SJCRH30 (cell line): ENCODE data around the gene FLCN. TPM values are rescaled to one million over a fixed set of nuclear protein-coding genes. Genes with fewer than 3 reads are reported as not detected.
"Not testable (repeated sequence)": the region's sequence is repeated elsewhere in the genome, so short reads cannot be mapped to it uniquely, and the experiment has no call there.

Experiments
- DNase-seq, 2 experiments: peaks; one replicate each; pipeline ENCODE4 v3.0.0-alpha.2; 2015 to 2020
- H3K27ac ChIP-seq: fragments of 250-450 bp; sonication (Bioruptor Pico); 2 replicates; pipeline ENCODE4 v1.5.1; 2020; ENCODE audit warnings: mild to moderate bottlenecking, moderate library complexity
- H3K27me3 ChIP-seq: fragments of 250-450 bp; sonication (Bioruptor Pico); 2 replicates; pipeline ENCODE4 v1.5.1; 2020; ENCODE audit warnings: mild to moderate bottlenecking, moderate library complexity
- H3K36me3 ChIP-seq: fragments of 250-450 bp; sonication (Bioruptor Pico); 2 replicates; pipeline ENCODE4 v1.5.1; 2020; ENCODE audit warnings: mild to moderate bottlenecking, moderate library complexity
- H3K4me1 ChIP-seq: fragments of 250-450 bp; sonication (Bioruptor Pico); 2 replicates; pipeline ENCODE4 v1.5.1; 2020; ENCODE audit warnings: mild to moderate bottlenecking, moderate library complexity
- H3K4me3 ChIP-seq: fragments of 250-450 bp; sonication (Bioruptor Pico); 2 replicates; pipeline ENCODE4 v1.5.1; 2020; ENCODE audit warnings: mild to moderate bottlenecking, moderate library complexity
- H3K9me3 ChIP-seq: fragments of 250-450 bp; sonication (Bioruptor Pico); replicated peaks from 2 replicates; pipeline ENCODE4 v1.5.1; 2020; ENCODE audit warnings: mild to moderate bottlenecking, moderate library complexity
- total RNA-seq: library from RNA; depleted of rRNA; stranded (reverse); fragments of >200 nt; shearing (Covaris generic); gene quantifications from 2 replicates; pipeline ENCODE4 v1.2.3, GENCODE V29; 2014

Gene FLCN
- total RNA-seq, 1 experiment from 2014 or later = 121 TPM

DNA sequence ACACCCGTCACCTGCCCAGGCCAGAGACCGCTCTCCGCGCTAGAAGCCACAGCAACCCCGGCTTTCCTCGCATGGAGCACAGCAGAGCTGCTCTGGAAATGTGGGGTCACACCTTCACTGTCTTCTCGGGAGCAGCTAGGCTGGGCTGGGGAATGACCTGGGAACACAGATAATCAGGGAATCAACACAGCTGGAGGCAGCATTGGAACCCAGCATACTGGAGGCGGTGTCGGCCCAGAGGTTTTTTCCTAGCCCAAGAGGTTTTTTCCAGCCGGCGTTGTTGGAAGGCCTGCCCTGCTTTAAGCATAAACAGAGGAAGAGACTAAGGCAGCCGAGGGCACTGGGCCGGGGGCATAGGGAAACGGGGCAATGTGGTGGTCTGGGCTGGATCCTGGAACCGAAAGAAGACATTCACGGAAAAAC is 30.0 kb downstream of the FLCN start:
- Histone ChIP-seq H3K4me1 (peaks cover 7% of the 10 kb centered on the region), H3K4me3 (peak overlapping the region; percentile 64), H3K27ac (no peak overlapping the region), H3K36me3 (peaks cover 21% of the 10 kb centered on the region), H3K9me3 (no peaks in the 10 kb centered on the region), H3K27me3 (no peaks in the 10 kb centered on the region)
- DNase-seq = no peak

DNA sequence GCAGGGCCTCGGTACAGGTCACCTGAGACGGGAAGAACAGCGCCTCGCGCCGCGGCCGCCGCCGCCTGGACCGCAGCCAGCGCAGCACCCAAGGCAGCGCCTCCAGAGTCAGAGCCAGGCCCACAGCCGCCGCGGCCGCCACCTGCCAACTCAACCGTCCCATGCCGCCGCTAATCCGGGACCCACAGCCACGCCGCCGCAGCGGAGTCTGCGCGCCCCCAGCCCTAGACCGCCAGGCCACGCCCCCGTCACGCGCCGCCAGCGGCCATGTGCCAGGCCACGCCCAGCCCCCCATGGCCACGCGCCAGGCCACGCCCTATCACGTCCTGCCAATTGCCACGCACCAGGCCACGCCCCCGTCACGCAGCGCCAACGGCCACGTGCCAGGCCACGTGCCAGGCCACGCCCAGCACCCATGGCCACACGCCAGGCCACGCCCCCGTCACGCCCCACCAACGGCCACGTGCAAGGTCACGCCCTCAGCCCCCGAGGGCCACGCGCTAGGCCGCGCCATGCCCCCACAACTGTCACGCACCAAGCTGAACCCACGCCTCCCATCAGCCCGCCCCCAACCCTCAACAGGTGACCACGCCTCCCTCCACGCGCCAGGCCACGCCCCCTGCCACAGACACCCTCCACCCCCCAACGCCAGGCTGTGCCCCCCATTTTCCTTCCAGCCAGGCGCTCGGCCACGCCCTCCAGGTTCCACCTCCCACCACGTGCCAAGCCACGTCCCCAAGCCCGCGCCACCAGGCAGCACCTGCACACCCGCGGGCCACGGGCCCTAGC is 30.6 kb downstream of the FLCN start, which contains the start of gene PLD6:
TSS of gene PLD6 (minus strand) at position 210 of the 789 bp plus-strand sequence. CDS start at position 163, 47 bp downstream.
- H3K9me3 ChIP-seq = no peaks in the 10 kb centered on the region
- no peaks in the 10 kb centered on the region for H3K27me3 ChIP-seq
- peak within 1 kb of the TSS; percentile 17 for H3K27ac ChIP-seq

DNA sequence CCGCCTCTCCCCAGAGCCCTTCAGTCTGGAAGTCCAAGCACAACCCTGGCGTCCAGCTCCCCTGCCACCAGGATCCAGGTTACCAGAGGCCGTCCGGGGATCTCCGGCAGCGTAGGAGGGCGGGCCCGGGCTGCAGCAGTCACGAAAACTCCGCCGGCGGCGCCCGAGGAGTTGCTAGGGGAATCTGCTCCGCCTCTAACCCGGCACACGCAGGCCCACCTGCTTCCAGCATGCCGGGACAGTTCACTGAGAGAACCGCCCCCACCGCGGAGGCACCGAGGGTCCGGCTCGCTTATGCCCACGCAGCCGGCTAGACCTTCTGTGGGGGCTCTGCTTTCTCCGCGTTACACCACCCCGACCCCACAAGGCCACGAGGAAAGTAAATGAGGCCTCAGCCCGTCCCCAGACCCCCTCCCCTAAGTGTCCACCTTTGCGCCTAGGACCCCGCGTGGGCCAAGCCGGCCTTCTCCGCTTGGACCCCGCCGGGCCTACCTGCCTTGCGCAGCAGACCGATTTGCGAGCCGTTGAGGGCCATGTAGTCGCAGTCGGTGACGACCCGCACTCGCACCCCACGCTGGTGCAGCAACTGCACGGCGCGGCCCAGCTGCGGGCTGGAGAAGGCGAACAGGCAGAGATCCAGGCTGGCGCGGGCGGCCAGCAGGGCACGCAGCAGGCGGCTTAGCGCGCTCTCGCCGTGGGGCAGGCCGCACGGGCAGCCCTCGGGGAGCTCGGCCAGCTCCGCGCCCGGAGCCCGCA is 31.4 kb downstream of the FLCN start:
- peak; percentile 92 for DNase-seq
- H3K4me1 ChIP-seq = peaks cover 7% of the 10 kb centered on the region
- peak overlapping the region; percentile 17 for H3K27ac ChIP-seq
- peak overlapping the region; percentile 64 for H3K4me3 ChIP-seq
- H3K36me3 ChIP-seq = peaks cover 14% of the 10 kb centered on the region
- H3K27me3 ChIP-seq = no peaks in the 10 kb centered on the region
- H3K9me3 ChIP-seq = no peaks in the 10 kb centered on the region

More for the DNA sequence above, 30.6 kb downstream of the FLCN start, which contains the start of gene PLD6:
- Histone ChIP-seq H3K4me1 (peaks cover 7% of the 10 kb centered on the region), H3K4me3 (peak within 1 kb of the TSS; percentile 64), H3K36me3 (peaks cover 16% of the 10 kb centered on the region)
- peak; percentile 99 to 100 for DNase-seq

DNA sequence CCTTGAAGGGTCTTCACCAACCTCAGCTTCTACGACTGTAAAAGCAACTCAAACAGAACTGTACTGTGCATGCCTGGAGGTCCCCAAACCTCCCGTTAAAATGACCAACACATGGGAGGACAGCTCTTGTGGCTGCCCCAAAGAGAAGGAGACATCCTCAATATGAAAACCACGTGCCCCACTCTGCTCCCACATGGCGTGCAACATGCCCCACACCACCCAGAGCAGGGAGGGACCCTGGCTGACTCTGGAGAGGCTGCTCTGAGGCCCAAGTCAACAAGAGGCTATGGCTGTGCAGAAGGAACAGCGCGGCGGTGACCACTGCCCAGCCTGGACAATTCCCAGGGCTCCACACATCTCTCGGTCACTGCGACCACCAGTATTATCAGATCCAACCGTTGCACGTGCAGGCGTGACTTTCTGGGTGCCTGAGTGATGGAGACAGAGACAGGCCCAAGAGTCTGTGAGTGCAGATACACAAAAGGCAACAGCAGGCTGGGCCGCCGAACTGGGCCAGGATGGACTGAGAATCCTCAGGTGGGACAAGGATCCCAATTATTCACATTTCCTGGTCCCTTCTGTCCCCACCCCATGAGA is 32.2 kb downstream of the FLCN start:
- Histone ChIP-seq H3K4me1 (peaks cover 7% of the 10 kb centered on the region), H3K9me3 (no peaks in the 10 kb centered on the region), H3K4me3 (peak overlapping the region; percentile 64), H3K27me3 (no peaks in the 10 kb centered on the region), H3K36me3 (peaks cover 13% of the 10 kb centered on the region; the same call in 1 of the 2 replicates), H3K27ac (no peak overlapping the region; the same call in 1 of the 2 replicates)
- DNase-seq = no peak

DNA sequence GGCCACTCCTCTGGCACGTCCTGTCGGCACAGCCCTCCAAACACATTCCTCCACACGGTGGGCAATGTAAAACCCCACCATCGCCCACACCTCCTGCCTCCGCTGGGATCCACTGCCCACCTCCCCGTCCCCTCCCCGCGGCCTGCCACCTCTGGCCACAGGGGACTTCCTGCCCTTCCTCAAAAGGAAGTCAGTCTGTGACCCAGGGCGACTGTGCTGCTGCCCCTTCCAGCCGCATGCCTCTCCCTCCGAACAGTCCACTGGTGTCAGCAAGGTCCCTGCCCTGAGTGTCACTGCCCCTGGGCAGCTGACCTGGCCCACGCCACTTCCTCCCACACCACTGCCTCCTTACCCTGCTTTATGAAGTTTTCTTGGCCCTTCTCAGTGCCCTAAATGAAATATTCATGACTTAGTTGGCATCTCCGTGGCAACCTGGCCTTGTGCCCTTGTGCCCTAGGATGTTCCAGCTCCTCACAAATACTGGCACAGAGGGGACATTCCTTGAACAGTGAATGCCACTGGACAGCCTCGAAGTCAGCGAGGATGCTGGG is 32.9 kb downstream of the FLCN start:
- Histone ChIP-seq H3K27me3 (no peaks in the 10 kb centered on the region), H3K27ac (no peak overlapping the region), H3K4me1 (peaks cover 7% of the 10 kb centered on the region), H3K4me3 (peak overlapping the region; percentile 64), H3K36me3 (peaks cover 14% of the 10 kb centered on the region; the same call in 1 of the 2 replicates), H3K9me3 (no peaks in the 10 kb centered on the region)
- no peak for DNase-seq

DNA sequence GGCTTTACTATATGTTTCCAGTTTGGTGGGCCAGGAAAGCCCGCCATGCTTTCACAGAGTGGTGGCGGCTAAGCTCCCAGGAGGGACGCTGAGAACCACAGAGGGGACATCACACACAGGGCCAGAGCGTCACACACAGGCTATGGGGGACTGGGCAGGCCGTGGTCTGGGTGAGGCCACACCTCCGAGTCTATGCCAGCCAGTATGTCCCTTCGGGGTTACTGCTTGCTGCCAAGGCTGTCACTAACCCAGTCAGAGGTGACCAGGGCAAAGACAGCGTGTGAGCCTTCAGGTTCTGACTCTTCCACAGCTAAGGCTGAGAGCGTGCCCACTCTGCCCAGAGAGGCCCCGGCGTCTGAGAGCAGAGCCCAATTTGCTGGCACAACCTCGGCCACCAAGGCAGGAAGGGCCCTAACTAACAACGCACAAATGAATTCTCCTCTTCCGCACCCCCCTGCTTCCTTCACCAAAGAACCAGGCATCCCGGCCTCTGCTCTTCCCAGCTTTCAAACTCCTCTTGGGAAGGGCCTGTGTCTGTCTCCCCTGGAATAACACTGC is 33.7 kb downstream of the FLCN start:
- no peak overlapping the region for H3K27ac ChIP-seq

DNA sequence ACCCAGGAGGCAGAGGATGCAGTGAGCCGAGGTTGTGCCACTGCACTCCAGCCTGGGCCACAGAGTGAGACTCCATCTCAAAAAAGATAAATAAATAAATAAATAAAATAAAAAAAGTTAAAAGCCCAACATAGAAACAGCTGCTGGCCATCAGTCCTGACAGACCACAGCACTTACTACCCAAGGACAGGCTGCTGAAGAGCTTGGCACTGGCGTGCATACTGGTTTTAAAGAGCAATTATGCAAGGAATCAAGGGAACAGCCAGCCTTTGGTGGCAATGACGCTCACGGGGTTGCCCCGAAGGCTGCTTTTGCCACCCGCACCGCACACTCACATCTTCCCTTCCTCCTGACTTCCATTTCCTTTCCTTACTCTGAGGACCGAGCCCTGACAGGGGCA is 35.1 kb downstream of the FLCN start:
- no peak overlapping the region for H3K27ac ChIP-seq
- no peaks in the 10 kb centered on the region for H3K9me3 ChIP-seq
- H3K4me3 ChIP-seq = no peak overlapping the region
- peaks cover 7% of the 10 kb centered on the region for H3K4me1 ChIP-seq
- peaks cover 14% of the 10 kb centered on the region; the same call in 1 of the 2 replicates for H3K36me3 ChIP-seq
- DNase-seq = no peak
- H3K27me3 ChIP-seq = no peaks in the 10 kb centered on the region

More for the DNA sequence above, 33.7 kb downstream of the FLCN start:
- DNase-seq = no peak
- Histone ChIP-seq H3K27me3 (no peaks in the 10 kb centered on the region), H3K36me3 (peaks cover 14% of the 10 kb centered on the region; the same call in 1 of the 2 replicates), H3K4me1 (peaks cover 7% of the 10 kb centered on the region), H3K9me3 (no peaks in the 10 kb centered on the region), H3K4me3 (no peak overlapping the region)

DNA sequence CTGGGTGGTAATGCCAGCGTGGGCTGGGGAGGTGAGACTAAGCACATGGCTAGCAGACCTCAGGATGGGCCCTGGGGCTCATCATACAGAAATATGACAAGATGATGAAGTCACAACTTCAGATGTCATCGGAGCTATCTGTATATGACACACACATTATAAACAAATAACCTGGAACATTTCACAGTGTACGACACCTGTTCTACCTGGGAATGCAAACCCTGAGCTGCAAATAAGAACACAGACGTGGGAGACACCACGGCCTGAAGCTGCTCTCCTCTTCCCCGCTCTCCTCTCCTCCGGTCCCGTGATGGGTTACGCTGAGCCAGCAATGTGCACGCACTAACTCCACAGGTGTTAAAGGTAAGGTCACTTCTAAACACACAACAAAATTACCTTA is 35.7 kb downstream of the FLCN start:
- peaks cover 14% of the 10 kb centered on the region; the same call in 1 of the 2 replicates for H3K36me3 ChIP-seq
- H3K27ac ChIP-seq = no peak overlapping the region
- H3K27me3 ChIP-seq = no peaks in the 10 kb centered on the region
- no peak for DNase-seq
- H3K4me1 ChIP-seq = peaks cover 7% of the 10 kb centered on the region
- H3K4me3 ChIP-seq = no peak overlapping the region
- no peaks in the 10 kb centered on the region for H3K9me3 ChIP-seq

DNA sequence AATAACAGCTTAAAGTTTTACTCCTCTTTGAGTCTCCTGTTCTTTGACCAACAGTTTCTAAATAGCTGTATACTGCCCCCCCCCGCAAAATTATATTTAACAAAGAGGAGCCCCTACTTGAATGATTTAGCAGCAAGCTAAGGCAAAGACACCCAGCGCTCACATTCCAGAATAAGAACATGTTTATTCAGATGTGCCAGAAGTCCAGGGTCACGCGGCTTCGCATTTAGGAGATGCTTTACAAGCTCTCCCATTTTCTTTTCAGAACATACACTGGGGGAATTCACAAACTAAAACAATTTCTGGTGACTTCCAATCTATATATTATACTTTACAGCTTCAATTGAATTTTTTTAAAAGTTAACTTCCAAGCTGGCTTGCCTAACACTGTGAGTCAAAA is 36.1 kb downstream of the FLCN start:
- Histone ChIP-seq H3K4me3 (no peak overlapping the region), H3K9me3 (no peaks in the 10 kb centered on the region), H3K27me3 (no peaks in the 10 kb centered on the region), H3K27ac (no peak overlapping the region), H3K36me3 (peaks cover 14% of the 10 kb centered on the region; the same call in 1 of the 2 replicates), H3K4me1 (peaks cover 7% of the 10 kb centered on the region)
- DNase-seq = no peak

DNA sequence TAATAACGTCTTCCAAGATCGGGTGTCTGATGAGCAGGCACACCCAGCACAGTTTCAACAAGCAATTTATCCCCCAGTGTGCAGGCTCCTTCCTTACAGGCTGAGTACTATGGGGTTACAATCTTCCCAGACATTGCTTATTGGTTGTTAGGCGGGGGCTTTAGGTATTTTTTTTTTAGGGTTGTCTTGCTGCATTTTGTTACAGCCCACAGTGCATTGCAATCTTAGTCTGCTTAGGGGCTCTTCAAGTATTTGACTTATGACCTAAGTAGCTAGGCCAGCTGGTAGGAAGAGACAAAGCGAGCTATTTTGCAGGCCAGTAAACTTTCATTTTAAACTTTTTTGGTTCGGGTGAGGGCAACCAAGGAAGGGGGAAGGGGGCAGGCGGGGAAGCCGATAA is 36.7 kb downstream of the FLCN start:
- H3K4me3 ChIP-seq = no peak overlapping the region
- H3K36me3 ChIP-seq = peaks cover 14% of the 10 kb centered on the region; the same call in 1 of the 2 replicates
- H3K27me3 ChIP-seq = no peaks in the 10 kb centered on the region
- H3K4me1 ChIP-seq = peaks cover 7% of the 10 kb centered on the region
- H3K9me3 ChIP-seq = no peaks in the 10 kb centered on the region
- no peak for DNase-seq
- H3K27ac ChIP-seq = no peak overlapping the region

DNA sequence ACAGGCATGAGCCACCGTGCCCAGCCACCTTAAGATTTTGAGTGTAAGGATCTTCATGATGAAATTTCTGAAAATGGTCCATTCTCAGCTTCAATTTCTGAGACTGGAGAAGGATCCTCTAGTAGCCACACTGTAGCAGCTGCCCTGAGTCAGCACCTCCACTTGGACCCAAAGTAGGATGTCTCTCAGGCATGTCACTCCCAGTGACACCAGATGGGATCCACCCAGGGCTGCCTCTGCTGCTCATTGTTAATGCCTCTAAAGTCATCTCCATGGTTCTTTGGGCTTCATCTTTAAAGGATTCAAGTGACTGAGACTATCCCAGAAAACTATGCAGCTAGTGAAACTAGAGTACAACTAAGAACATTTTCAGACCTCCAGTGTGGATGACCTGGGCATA is 38.7 kb downstream of the FLCN start:
- Histone ChIP-seq H3K27ac (no peak overlapping the region), H3K4me3 (no peak overlapping the region), H3K36me3 (peaks cover 14% of the 10 kb centered on the region; the same call in 1 of the 2 replicates), H3K4me1 (no peaks in the 10 kb centered on the region), H3K27me3 (no peaks in the 10 kb centered on the region), H3K9me3 (no peaks in the 10 kb centered on the region)
- DNase-seq = no peak

DNA sequence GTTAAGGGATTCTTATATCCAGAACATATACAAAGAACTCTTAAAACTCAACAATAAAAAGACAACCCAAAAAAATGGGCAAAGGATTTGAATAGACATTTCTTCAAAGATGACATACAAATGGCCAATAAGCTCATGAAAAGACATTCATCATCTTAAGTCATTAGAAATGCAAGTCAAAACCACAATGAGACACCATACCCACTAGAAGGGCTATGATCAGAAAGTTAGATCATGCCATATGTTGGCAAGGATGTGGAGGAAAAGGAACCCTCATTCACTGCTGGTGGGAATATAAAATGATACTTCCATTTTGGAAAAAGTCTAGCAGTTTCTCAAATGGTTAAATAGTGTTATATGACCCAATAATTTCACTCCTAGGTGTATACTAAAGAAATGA is 40.2 kb downstream of the FLCN start:
- H3K4me3 ChIP-seq = no peak overlapping the region
- DNase-seq = no peak
- H3K4me1 ChIP-seq = peaks cover 8% of the 10 kb centered on the region
- no peaks in the 10 kb centered on the region for H3K27me3 ChIP-seq
- H3K36me3 ChIP-seq = peaks cover 8% of the 10 kb centered on the region; the same call in 1 of the 2 replicates
- no peak overlapping the region for H3K27ac ChIP-seq
- no peaks in the 10 kb centered on the region for H3K9me3 ChIP-seq

DNA sequence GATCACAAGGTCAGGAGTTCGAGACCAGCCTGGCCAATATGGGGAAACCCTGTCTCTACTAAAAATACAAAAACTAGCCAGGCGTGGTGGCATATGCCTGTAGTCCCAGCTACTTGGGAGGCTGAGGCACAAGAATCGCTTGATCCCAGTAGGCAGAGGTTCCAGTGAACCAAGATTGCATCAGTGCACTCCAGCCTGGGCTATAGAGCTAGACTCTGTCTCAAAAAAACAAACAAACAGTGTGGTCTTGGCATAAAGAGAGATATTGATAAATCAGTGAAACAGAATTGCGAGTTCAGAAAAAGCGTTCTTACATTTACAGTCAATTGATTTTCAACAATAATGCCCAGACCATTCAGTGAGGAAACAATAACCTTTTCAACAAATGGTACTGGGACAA is 41.5 kb downstream of the FLCN start:
- H3K36me3 ChIP-seq, H3K4me3 ChIP-seq, H3K9me3 ChIP-seq, DNase-seq, H3K27ac ChIP-seq, H3K27me3 ChIP-seq: not testable (repeated sequence)
- H3K4me1 ChIP-seq = peaks cover 21% of the 10 kb centered on the region

DNA sequence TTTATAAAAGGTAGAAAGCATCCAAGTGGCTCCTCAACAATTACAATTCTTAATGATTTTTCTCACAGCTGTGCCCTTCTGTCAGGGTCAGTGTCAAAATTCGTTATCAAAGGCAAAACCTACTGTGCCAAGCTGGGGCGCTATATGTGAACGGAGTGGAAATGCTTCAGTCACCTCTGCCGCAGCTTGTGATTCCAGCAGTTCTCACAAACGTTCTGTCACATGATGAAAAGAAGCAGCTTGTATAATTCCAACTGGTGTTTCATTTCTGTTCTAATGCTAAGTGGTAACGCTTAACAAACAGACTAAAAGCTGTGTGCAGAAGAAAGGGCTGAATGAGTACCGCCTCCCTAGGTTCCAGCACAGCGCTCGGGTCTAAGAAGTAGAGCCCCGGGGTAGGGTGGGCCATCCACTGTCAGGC is 45.0 kb downstream of the FLCN start:
- Histone ChIP-seq H3K4me1 (peaks cover 41% of the 10 kb centered on the region), H3K9me3 (no peaks in the 10 kb centered on the region), H3K4me3 (no peak overlapping the region), H3K27me3 (no peaks in the 10 kb centered on the region), H3K36me3 (peaks cover 14% of the 10 kb centered on the region; the same call in 1 of the 2 replicates), H3K27ac (peak overlapping the region; percentile 65)
- peak; percentile 74 to 86 for DNase-seq
